T-helper 17 cell (primary cell): ENCODE results near the gene PHLPP1. TPM values are rescaled to one million over a fixed set of nuclear protein-coding genes. Genes with fewer than 3 reads are reported as not detected.

Source experiments
- ATAC-seq: fragments of 150-1000 bp; cut with Tn5 transposase; 2 replicates; pipeline ENCODE4 v1.10.0; 2021; ENCODE audit warnings: mild to moderate bottlenecking, moderate library complexity
- DNase-seq, 3 donors: peaks; one replicate each; pipeline versions ENCODE4 v3.0.0 to v3.0.0-alpha.2; 2020 to 2021
- H3K9me3 ChIP-seq: one replicate; pipeline ENCODE4 v1.7.0; 2013; ENCODE audit warnings: low read length, mild to moderate bottlenecking; ENCODE audit not compliant: control insufficient read depth, poor library complexity, severe bottlenecking
- H3K27ac Mint-ChIP-seq: one replicate; pipeline ENCODE4 v1.8.0; 2022; ENCODE audit warnings: mild to moderate bottlenecking, moderate library complexity, mixed read lengths
- H3K27me3 Mint-ChIP-seq: one replicate; pipeline ENCODE4 v1.8.0; 2022; ENCODE audit warnings: mixed read lengths
- H3K36me3 Mint-ChIP-seq: one replicate; pipeline ENCODE4 v1.8.0; 2022; ENCODE audit warnings: low read depth, mixed read lengths
- H3K4me1 Mint-ChIP-seq: one replicate; pipeline ENCODE4 v1.8.0; 2022; ENCODE audit warnings: mild to moderate bottlenecking, mixed read lengths
- H3K4me3 Mint-ChIP-seq: one replicate; pipeline ENCODE4 v1.8.0; 2022; ENCODE audit warnings: mild to moderate bottlenecking, moderate library complexity, mixed read lengths
- total RNA-seq, 4 donors: library from RNA in 2 of 4; stranded (reverse) in 2 of 4; gene quantifications; one replicate each; pipeline ENCODE4 v1.2.3 and lab custom pipeline; 2022 to 2026

PHLPP1 gene
- total RNA-seq, 2 donors from 2014 or later = 9.0 to 10.8 TPM

DNA sequence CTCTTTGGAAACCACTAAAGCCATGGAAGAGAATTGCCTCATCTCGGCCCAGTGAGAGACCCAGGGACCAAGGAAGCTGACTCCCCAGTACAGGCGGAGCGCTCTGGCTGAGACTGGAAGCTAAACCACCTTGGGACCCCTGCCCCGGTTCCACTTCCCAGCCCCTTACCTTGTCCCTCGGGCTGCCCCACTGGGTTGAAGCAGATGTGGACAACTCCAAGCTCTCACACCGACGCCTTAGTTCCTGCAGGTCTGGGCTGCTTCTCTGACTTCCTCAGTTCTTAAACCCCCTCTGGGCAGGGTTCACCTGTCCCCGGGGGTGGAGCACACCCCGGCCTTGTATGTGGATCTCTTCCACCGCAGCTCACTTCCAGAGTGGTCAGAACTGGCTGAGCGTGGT, 266.2 kb downstream of the PHLPP1 start:
- no peak overlapping the region for H3K4me3 Mint-ChIP-seq
- H3K27ac Mint-ChIP-seq = no peak overlapping the region
- no peaks in the 10 kb centered on the region for H3K27me3 Mint-ChIP-seq
- H3K9me3 ChIP-seq = no peaks in the 10 kb centered on the region
- ATAC-seq (no peak), DNase-seq (no peak)
- no peaks in the 10 kb centered on the region for H3K36me3 Mint-ChIP-seq
- H3K4me1 Mint-ChIP-seq = peaks cover 4% of the 10 kb centered on the region

DNA sequence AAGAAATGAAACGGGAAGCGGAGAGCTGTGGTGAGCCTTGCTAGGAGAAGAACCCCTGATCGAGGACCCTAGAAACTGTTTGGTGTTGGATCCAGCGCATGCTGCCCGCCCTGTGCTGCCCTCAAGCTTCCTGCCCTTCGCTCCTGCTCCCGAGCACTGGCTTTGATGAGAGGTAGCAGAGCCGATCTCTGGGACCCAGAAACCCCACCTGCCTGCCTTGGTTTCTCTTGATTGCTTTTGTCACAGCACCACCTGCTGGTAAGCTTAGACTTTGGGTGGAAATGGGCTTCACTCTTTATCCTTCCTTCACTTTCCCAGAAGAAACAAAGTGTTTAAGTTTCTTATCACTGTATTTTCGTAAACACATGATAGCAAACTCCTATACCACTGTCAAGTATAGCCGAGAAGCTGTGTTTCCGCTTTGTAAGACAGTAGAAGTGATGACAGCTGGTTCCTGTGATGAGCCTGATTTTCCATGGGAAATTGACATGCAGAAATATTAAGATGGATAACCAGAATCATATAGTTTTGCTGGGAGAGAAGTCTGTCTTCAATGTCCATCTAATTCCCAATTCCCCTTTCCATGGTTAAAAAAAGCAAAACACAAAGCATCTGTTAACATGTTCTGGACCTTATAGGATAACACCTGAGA, 267.4 kb downstream of the PHLPP1 start:
- no peaks in the 10 kb centered on the region for H3K36me3 Mint-ChIP-seq
- H3K27ac Mint-ChIP-seq = no peak overlapping the region
- H3K9me3 ChIP-seq = no peaks in the 10 kb centered on the region
- DNase-seq (peak in 1 of 3 donors; percentile 29), ATAC-seq (peak; percentile 59)
- peaks cover 4% of the 10 kb centered on the region for H3K4me1 Mint-ChIP-seq
- no peaks in the 10 kb centered on the region for H3K27me3 Mint-ChIP-seq
- peak overlapping the region; percentile 47 for H3K4me3 Mint-ChIP-seq

DNA sequence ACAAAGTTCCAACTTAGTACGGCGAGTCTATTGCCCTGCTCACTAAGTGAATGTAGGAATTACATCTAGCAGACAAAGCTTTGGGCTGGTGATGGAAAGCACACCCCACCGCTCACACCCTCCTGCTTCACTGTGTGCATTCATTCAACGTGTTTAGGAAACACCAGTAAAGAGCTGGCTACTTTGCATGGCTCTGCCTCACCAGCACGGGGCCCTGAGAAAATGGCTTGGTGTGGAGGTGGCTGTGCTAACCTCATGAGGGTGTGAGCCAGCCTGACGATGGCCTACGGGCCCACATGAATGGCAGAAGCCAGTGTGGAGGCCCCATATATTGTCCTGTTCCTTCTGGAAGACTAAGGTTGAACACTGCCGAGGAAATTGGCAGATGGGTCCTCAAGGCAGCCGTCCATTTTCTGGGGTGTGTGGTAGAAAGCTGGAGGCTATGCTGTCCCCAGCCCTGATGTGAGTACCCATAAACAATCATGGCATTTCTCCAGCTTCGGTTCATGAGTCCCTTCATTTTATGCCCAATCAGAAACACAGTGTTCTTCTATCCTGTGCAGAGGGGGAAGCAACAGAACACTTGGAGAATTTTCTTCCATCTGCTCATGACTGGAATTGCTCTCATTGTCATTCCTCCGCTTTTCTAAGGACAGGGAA, 269.4 kb downstream of the PHLPP1 start:
- H3K27ac Mint-ChIP-seq = no peak overlapping the region
- DNase-seq (no peak), ATAC-seq (no peak)
- H3K4me1 Mint-ChIP-seq = peaks cover 4% of the 10 kb centered on the region
- H3K4me3 Mint-ChIP-seq = no peak overlapping the region
- H3K36me3 Mint-ChIP-seq = no peaks in the 10 kb centered on the region
- no peaks in the 10 kb centered on the region for H3K9me3 ChIP-seq
- peaks cover 8% of the 10 kb centered on the region for H3K27me3 Mint-ChIP-seq

DNA sequence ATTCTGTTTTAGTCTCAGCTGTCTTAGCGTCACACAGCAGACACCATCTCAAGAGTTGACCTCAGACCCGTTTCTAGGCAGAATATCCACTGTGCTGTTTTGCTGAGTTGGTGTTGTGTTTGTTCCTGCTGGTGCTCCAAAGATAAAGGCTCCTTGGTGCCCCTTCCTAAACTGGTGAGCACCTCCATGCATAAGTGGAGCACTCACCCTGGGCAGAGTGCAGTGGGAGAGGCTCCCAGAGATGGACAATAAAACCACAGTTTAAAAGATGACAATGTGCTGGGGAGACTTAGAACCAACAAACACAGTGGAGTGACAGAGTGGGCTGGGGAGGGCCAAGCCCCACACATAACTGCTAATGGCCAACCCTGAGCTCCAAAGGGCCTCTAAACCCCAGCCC, 271.1 kb downstream of the PHLPP1 start:
- Mint-ChIP-seq H3K4me3 (no peak overlapping the region), H3K4me1 (peaks cover 4% of the 10 kb centered on the region), H3K36me3 (no peaks in the 10 kb centered on the region), H3K27ac (no peak overlapping the region), H3K27me3 (peaks cover 22% of the 10 kb centered on the region)
- no peak for DNase-seq
- ATAC-seq = no peak
- no peaks in the 10 kb centered on the region for H3K9me3 ChIP-seq

DNA sequence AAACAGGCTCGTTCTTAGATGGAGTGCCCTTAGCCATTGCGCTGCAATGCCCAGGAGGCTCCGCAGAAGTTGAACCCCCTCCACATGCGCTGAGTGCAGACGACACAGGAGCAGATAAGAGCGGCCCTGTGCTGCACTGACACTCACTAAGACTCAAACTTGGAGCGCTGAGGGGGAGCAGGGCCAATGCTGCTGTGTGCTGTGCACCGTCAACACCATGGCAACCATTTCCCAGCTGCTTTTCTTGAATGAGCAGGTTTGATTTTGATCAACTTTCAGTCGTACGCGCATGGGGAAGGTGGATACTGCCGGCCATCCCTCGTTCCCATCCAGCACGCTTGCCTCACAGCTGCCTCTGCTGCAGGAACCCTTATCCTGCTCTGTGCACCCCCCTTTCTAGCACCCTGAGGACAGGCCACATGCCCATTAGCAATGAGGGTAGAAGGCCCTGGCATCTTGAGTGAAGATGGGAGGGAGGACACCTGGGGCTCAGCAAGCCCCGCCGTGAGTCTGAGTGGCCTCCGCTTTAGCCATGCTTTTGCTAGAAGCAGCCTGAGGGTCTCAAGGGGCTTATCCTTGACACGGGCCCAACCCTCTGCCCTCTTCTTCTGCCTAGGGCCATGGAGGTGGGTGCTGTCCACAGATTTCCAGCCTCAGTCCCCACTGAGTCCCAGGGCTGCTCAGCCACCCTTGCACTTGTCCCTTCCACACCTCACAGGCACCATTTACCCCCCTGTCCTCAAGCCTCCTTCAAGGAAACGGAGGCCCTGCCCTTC, 271.9 kb downstream of the PHLPP1 start:
- Mint-ChIP-seq H3K27ac (no peak overlapping the region), H3K27me3 (peaks cover 24% of the 10 kb centered on the region), H3K36me3 (no peaks in the 10 kb centered on the region), H3K4me1 (peaks cover 4% of the 10 kb centered on the region), H3K4me3 (no peak overlapping the region)
- H3K9me3 ChIP-seq = no peaks in the 10 kb centered on the region
- ATAC-seq (no peak), DNase-seq (no peak)

DNA sequence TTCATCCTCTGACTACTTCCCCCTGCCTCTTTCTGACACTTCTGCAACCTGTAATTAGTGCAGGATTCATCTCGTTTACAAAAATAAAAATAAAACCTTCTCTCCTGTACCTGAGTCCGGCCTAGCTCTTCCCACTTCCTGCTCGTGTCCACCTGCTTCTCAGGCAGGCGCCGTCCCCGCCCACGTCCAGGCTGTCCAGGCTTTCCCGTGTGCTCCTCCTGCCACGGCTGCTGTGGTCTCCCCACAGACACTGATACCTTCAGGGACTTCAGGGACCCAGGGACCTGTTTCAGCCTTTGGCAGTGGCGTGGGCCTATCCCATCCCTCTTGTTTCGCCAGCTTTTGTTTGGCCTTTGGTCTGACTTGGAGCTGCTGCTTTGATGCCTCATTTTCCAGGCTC, 272.5 kb downstream of the PHLPP1 start:
- Mint-ChIP-seq H3K4me1 (no peaks in the 10 kb centered on the region), H3K36me3 (no peaks in the 10 kb centered on the region), H3K27me3 (peaks cover 24% of the 10 kb centered on the region), H3K27ac (peak overlapping the region; percentile 67), H3K4me3 (no peak overlapping the region)
- no peaks in the 10 kb centered on the region for H3K9me3 ChIP-seq
- DNase-seq (no peak), ATAC-seq (no peak)

DNA sequence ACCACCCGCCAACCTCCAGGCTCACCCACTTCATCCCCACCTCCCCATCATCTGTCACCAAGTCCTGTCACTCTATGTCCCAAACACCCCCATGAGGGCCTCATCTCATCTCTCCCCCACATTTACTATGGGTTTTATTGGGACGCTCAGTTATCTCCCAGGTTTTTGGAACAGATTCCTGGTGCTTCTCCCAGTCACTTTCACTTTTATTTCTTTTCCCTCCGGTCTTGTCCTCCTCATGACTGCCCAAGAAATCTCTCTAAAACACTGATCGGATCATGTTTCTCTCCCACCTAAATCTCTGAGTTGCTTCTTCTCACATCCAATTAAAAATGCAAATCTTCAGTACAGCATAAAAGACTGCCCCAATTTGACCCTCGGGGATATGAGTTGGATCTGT, 273.1 kb downstream of the PHLPP1 start:
- no peaks in the 10 kb centered on the region for H3K9me3 ChIP-seq
- Mint-ChIP-seq H3K4me3 (no peak overlapping the region), H3K4me1 (no peaks in the 10 kb centered on the region), H3K27me3 (peaks cover 29% of the 10 kb centered on the region), H3K36me3 (no peaks in the 10 kb centered on the region), H3K27ac (peak overlapping the region; percentile 67)
- DNase-seq (no peak), ATAC-seq (no peak)

DNA sequence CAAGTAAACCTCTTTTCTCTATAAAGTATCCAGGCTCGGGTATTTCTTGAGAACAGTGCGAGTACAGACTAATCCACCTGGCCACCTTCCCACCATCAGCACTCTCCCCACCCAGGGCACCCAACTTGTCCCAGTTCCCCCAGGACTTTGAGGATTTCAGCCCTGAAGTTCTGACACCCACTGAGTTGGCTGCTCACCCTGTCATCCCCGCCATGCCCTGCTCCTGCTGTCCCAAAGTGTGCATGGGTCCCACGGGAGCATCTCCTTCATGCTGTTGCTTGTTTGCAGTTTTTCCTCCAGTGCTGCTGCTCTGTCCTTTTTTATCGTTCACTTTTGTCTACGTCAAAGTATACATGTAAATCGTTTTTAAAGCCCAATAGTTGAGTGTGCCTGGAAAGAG, 273.9 kb downstream of the PHLPP1 start:
- DNase-seq (no peak), ATAC-seq (no peak)
- no peaks in the 10 kb centered on the region for H3K4me1 Mint-ChIP-seq
- no peak overlapping the region for H3K4me3 Mint-ChIP-seq
- H3K27ac Mint-ChIP-seq = peak overlapping the region; percentile 67
- H3K36me3 Mint-ChIP-seq = peaks cover 2% of the 10 kb centered on the region
- H3K27me3 Mint-ChIP-seq = peaks cover 36% of the 10 kb centered on the region
- H3K9me3 ChIP-seq = no peaks in the 10 kb centered on the region

DNA sequence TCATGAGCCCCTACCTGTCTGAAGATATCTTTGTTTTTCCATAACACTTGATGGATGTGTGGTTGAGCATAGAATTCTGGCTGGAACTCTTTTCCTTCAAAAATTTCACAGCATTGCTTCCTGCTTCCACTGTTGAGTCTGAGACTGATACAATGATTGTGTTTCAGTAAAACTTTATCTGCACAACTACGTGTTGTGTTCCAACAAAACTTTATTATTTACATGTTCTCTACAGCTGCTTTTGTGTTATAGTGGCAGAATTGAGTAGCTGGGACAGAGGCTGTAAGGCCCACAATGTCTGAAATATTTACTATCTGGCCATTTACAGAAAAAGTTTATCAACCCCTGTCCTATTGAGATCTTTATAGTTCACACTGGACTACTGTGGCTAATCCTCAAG, 275.3 kb downstream of the PHLPP1 start:
- no peaks in the 10 kb centered on the region for H3K9me3 ChIP-seq
- Mint-ChIP-seq H3K27ac (peak overlapping the region; percentile 79), H3K27me3 (peaks cover 44% of the 10 kb centered on the region), H3K4me1 (no peaks in the 10 kb centered on the region), H3K4me3 (no peak overlapping the region), H3K36me3 (peaks cover 2% of the 10 kb centered on the region)
- ATAC-seq (no peak), DNase-seq (no peak)

DNA sequence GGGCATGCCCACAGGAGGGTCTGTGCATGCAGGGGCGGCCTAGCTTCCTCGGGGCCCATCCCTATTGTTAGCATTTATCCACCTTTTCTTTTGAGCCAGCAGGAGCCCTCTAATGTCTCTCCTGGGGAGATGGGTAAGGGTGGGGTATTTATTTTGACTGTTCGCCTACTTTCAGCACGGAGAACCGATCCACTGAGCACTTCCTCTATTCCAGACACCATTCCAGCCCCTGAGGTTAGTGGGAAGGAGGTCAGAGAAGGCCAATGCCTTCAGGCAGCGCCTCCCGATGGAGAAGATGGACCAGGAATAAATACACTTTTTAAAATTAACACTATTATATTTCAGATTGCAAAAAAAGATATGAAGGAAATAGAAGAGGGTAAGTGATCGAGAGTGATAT, 276.0 kb downstream of the PHLPP1 start:
- Mint-ChIP-seq H3K27me3 (peaks cover 50% of the 10 kb centered on the region), H3K27ac (no peak overlapping the region), H3K4me1 (no peaks in the 10 kb centered on the region), H3K36me3 (peaks cover 2% of the 10 kb centered on the region), H3K4me3 (no peak overlapping the region)
- ATAC-seq (no peak), DNase-seq (no peak)
- H3K9me3 ChIP-seq = no peaks in the 10 kb centered on the region

DNA sequence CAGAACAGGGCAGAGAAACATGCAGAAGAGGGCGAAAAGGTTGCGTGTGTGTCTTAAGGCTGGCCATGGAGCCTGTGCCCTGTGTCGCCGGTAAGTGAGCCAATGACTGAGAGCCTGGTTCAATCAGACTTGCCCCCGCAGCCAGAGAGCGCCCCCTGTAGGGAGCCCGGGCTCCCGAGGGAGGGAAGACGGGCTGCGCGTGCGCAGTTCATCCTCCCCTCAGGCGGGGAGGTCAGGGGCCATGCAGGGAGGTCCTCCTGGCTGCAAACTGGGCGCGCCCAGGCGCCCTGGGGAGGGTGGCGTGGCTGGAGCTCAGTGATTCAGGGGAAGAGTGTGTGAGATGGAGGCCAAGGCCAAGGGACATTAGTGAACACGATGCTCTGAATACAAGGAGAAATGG, 276.6 kb downstream of the PHLPP1 start:
- no peaks in the 10 kb centered on the region for H3K9me3 ChIP-seq
- Mint-ChIP-seq H3K27me3 (peaks cover 52% of the 10 kb centered on the region), H3K4me1 (no peaks in the 10 kb centered on the region), H3K4me3 (no peak overlapping the region), H3K36me3 (peaks cover 2% of the 10 kb centered on the region), H3K27ac (no peak overlapping the region)
- ATAC-seq (no peak), DNase-seq (no peak)

DNA sequence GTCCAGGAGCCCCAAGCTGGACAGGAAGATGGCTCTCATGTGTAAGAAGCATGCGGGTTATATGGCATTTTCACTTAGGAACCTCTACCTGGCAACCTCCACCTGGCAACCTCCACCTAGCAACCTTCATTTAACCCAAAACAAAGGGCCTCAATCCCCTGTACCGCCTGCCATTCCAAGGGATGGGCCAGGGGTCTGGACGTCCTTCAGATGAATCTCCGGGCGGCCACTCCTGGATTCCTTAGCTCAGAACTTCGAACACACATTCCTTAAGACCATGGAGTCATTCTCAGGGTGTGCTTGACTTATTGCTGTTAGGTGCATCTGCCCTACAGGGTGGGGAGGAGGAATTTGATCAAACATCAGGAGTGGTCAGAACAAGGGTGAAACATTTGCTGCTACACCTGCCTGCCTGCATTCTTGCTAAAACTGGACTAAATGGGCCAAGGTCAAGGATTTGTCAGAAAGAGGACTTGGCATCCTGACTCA, 277.6 kb downstream of the PHLPP1 start:
- peaks cover 2% of the 10 kb centered on the region for H3K4me1 Mint-ChIP-seq
- peaks cover 2% of the 10 kb centered on the region for H3K36me3 Mint-ChIP-seq
- DNase-seq (no peak), ATAC-seq (no peak)
- H3K9me3 ChIP-seq = no peaks in the 10 kb centered on the region
- H3K27ac Mint-ChIP-seq = no peak overlapping the region
- H3K27me3 Mint-ChIP-seq = peaks cover 56% of the 10 kb centered on the region
- H3K4me3 Mint-ChIP-seq = no peak overlapping the region

DNA sequence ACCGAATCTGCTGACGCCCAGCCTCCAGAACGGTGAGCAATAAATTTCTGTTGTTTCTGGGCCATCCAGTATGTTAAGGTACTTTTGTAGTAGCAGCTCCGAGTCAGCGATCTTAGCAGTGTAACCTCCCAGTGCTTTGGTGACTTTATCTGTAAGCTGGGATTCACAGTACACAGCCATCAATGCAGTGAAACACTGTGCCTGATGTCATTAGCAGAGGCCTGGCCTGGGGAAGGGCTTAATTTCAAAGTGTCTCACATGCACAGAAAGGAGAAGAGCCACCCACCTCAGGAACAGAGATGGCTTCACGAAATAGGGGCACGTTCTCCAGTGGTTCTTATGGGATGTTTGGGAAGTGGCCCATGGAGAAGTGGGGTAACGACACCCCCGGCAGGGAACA, 281.2 kb downstream of the PHLPP1 start:
- no peak for DNase-seq
- Mint-ChIP-seq H3K4me3 (no peak overlapping the region), H3K27me3 (peaks cover 62% of the 10 kb centered on the region), H3K27ac (no peak overlapping the region), H3K4me1 (peaks cover 2% of the 10 kb centered on the region), H3K36me3 (peaks cover 2% of the 10 kb centered on the region)
- no peaks in the 10 kb centered on the region for H3K9me3 ChIP-seq
- no peak for ATAC-seq
